T-helper 17 cell (primary cell): ENCODE data around the gene NSUN5. TPM values are rescaled to one million over a fixed set of nuclear protein-coding genes. Genes with fewer than 3 reads are reported as not detected.
"Not testable (repeated sequence)": the region's sequence is repeated elsewhere in the genome, so short reads cannot be mapped to it uniquely, and the experiment has no call there.

ENCODE experiments used
- ATAC-seq: fragments of 150-1000 bp; cut with Tn5 transposase; 2 replicates; pipeline ENCODE4 v1.10.0; 2021; ENCODE audit warnings: mild to moderate bottlenecking, moderate library complexity
- DNase-seq, 3 donors: peaks; one replicate each; pipeline versions ENCODE4 v3.0.0 to v3.0.0-alpha.2; 2020 to 2021
- H3K9me3 ChIP-seq: one replicate; pipeline ENCODE4 v1.7.0; 2013; ENCODE audit warnings: low read length, mild to moderate bottlenecking; ENCODE audit not compliant: control insufficient read depth, poor library complexity, severe bottlenecking
- H3K27ac Mint-ChIP-seq: one replicate; pipeline ENCODE4 v1.8.0; 2022; ENCODE audit warnings: mild to moderate bottlenecking, moderate library complexity, mixed read lengths
- H3K27me3 Mint-ChIP-seq: one replicate; pipeline ENCODE4 v1.8.0; 2022; ENCODE audit warnings: mixed read lengths
- H3K36me3 Mint-ChIP-seq: one replicate; pipeline ENCODE4 v1.8.0; 2022; ENCODE audit warnings: low read depth, mixed read lengths
- H3K4me1 Mint-ChIP-seq: one replicate; pipeline ENCODE4 v1.8.0; 2022; ENCODE audit warnings: mild to moderate bottlenecking, mixed read lengths
- H3K4me3 Mint-ChIP-seq: one replicate; pipeline ENCODE4 v1.8.0; 2022; ENCODE audit warnings: mild to moderate bottlenecking, moderate library complexity, mixed read lengths
- total RNA-seq, 4 donors: library from RNA in 2 of 4; stranded (reverse) in 2 of 4; gene quantifications; one replicate each; pipeline ENCODE4 v1.2.3 and lab custom pipeline; 2022 to 2026

NSUN5 gene
- total RNA-seq, 2 donors from 2014 or later: 31.4 to 33.3 TPM

DNA sequence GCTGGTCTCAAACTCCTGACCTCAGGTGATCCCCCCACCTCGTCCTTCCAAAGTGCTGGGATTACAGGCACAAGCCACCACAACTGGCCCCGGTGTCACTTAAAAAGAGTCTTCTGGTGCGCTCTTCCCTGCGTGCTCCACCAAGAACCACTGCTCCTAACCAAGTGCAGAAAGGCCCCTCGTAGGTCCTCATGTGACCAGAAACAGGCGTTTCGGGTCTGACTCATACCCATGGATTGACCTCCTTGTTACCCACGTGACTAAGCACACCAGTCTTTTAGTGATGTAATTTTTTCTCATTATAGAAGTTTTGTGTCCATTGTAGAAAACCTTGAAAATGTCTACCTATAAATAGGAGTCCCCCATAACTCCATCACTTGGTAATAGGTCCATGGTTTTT is 33.3 kb upstream of the NSUN5 start:
- DNase-seq (no peak), ATAC-seq (no peak)
- no peak overlapping the region for H3K4me3 Mint-ChIP-seq
- no peaks in the 10 kb centered on the region for H3K36me3 Mint-ChIP-seq
- peaks cover 3% of the 10 kb centered on the region for H3K4me1 Mint-ChIP-seq
- H3K27ac Mint-ChIP-seq: no peak overlapping the region
- H3K27me3 Mint-ChIP-seq: peaks cover 34% of the 10 kb centered on the region
- no peaks in the 10 kb centered on the region for H3K9me3 ChIP-seq

DNA sequence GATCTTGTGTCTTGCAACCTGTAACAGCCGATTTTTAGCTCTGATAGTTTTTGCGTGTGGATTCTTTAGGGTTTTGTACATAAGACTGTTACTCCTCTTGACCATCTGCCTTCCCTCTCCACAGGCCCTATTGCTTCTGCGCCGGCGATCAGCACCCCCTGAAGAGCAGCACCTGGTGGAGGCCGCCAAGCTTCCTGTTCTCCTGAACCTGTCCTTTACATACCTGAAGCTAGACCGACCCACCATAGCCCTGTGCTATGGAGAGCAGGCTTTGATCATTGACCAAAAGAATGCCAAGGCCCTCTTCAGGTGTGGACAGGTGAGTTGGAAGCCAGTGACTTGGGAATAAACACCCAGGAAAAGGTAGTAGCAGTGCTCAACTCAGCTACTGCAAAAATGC is 31.9 kb upstream of the NSUN5 start:
- H3K27ac Mint-ChIP-seq: no peak overlapping the region
- ATAC-seq (no peak), DNase-seq (no peak)
- no peaks in the 10 kb centered on the region for H3K9me3 ChIP-seq
- H3K36me3 Mint-ChIP-seq: peaks cover 2% of the 10 kb centered on the region
- H3K4me1 Mint-ChIP-seq: peaks cover 3% of the 10 kb centered on the region
- no peak overlapping the region for H3K4me3 Mint-ChIP-seq
- H3K27me3 Mint-ChIP-seq: peaks cover 30% of the 10 kb centered on the region

DNA sequence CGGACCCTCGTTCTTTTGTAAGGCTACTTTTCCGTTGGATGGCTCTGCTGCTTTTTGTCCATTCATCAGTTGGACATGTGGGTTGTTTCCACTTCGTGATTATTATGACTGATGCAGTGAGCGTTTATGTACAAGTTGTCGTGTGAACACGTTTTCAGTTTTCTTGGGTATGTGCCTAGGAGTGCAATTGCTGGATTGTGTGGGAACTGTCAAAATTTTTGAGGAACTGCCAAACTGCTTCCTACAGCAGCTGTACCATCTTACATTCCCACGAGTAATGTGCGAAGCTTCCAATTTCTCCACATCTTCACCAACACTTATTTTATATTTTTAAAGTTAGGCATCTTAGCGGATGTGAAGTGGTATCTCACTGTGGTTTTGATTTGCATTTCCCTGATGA is 29.7 kb upstream of the NSUN5 start:
- Mint-ChIP-seq H3K27me3 (peaks cover 25% of the 10 kb centered on the region), H3K27ac (no peak overlapping the region), H3K36me3 (peaks cover 2% of the 10 kb centered on the region), H3K4me1 (peaks cover 3% of the 10 kb centered on the region), H3K4me3 (no peak overlapping the region)
- ATAC-seq (no peak), DNase-seq (no peak)
- H3K9me3 ChIP-seq: no peaks in the 10 kb centered on the region

DNA sequence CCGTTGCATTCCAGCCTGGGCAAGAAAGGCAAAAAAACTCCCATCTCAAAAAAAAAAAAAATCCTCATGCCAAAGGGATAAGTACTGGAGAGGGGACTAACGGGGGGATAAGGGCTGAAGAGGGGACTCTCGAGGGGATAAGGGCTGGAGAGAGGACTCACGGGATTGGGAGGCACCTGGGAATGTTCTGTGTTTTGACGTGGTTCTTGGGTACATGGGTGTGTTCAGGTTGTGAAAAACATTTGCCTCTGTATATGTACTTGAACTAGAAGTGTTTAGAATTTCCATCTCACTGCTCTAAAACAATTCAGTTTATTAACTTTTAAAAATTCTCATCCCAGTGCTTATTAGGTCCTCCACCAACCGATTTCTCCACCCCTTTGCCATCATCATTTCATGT is 23.8 kb upstream of the NSUN5 start:
- H3K36me3 Mint-ChIP-seq: peaks cover 2% of the 10 kb centered on the region
- peaks cover 27% of the 10 kb centered on the region for H3K27me3 Mint-ChIP-seq
- H3K27ac Mint-ChIP-seq: no peak overlapping the region
- H3K4me3 Mint-ChIP-seq: no peak overlapping the region
- ATAC-seq: no peak
- DNase-seq: no peak
- H3K9me3 ChIP-seq: no peaks in the 10 kb centered on the region
- H3K4me1 Mint-ChIP-seq: peaks cover 3% of the 10 kb centered on the region

DNA sequence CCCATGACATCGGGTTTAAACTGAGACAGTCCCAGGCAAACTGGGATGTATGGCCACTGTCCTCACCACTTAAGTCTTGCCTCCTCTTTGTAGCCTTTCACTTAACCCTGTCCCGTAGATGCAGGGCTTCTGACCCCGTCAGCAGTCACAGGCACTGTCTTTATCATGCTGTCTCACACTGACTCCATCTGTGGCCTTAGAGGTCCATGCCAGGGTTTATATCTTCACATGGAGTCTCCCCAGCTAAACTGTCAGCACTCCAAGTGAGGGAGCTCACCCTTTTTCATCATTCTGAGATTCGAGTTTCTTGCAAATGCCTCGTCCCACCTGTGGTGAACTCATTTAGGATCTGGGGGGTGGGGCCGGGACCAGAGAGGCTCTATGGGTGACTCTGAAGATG is 22.1 kb upstream of the NSUN5 start:
- Mint-ChIP-seq H3K4me1 (peaks cover 2% of the 10 kb centered on the region), H3K36me3 (no peaks in the 10 kb centered on the region), H3K27ac (peak overlapping the region; percentile 6), H3K27me3 (peaks cover 22% of the 10 kb centered on the region), H3K4me3 (no peak overlapping the region)
- H3K9me3 ChIP-seq: no peaks in the 10 kb centered on the region
- ATAC-seq (no peak), DNase-seq (no peak)

DNA sequence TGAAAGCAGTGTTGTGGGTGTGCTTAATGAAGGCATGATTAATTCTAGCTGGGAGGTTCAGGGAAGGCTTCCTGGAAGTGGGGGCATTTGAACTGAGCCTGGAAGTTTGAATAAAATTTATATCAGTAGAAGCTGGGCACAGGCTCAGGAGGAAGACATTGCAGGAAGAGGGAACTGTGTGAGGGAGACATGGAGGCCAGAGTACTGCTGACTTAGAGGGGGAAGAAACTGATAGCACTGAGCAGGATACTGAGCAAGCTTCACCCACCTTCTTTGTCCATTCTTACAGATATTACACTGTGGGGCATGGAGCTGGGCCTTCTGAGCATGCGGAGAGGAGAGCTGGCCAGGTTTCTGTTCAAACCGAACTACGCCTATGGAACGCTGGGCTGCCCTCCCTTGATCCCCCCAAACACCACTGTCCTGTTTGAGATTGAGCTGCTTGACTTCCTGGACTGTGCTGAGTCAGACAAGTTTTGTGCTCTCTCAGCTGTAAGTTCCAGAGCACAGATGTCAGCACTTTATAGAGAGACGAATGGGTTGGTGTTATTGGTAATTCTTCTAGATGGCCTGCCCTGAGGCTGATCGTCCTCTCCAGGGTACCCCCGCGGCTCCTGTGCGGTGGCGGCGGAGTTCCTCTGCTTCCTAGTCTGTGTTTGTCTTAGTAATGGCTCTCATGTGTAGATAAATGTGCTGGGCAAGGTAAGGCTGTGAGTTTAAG is 21.4 kb upstream of the NSUN5 start:
- Mint-ChIP-seq H3K27ac (peak overlapping the region; percentile 6), H3K4me1 (peaks cover 2% of the 10 kb centered on the region), H3K36me3 (no peaks in the 10 kb centered on the region), H3K27me3 (peaks cover 19% of the 10 kb centered on the region), H3K4me3 (no peak overlapping the region)
- no peaks in the 10 kb centered on the region for H3K9me3 ChIP-seq
- DNase-seq: no peak
- no peak for ATAC-seq

DNA sequence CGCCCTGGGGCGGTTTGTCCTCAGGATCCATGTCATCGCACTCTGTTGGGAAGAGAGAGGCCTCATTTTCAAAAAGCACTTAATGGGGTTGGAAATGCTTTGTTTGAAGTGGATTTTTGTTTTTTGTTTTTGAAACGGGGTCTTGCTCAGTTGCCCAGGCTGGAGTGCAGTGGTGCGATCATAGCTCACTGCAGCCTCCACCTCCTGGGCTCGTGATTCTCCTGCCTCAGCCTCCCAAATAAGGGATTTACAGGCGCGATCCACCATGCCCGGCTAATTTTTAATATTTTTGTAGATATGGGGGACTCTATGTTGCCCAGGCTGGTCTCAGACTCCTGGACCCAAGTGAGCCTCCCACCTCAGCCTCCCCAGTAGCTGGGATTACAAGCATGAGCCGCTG is 20.1 kb upstream of the NSUN5 start:
- Mint-ChIP-seq H3K36me3 (no peaks in the 10 kb centered on the region), H3K27me3 (peaks cover 18% of the 10 kb centered on the region), H3K27ac (no peak overlapping the region), H3K4me1 (peaks cover 8% of the 10 kb centered on the region), H3K4me3 (no peak overlapping the region)
- ATAC-seq (no peak), DNase-seq (no peak)
- H3K9me3 ChIP-seq: no peaks in the 10 kb centered on the region

DNA sequence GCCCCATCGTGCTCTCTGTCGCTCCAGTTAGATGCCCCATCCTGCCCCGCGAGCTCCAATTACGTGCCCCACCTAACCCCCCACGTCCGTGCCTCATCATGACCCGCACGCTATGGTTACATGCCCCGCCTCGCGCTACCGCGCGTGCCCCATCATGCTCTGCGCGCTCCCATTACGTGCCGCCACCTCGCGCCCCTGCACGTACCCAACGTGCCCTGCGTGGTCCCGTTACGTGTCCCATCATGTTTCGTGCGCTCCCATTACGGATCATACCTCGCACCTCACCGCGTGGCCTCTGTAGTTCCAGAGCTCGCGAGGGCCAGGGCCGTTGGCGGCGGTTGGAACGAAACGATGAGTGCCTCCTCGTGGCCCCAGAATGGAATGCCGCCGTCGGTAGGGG is 19.3 kb upstream of the NSUN5 start, which contains the start of the genes FKBP6 and TRIM50:
Gene FKBP6, plus strand, starts transcription at position 240 of the 400 bp plus-strand sequence. CDS start 268 bp downstream, outside the sequence.
Gene TRIM50, minus strand, starts transcription at position 161 of the 400 bp plus-strand sequence. CDS start 3,295 bp downstream, outside the sequence.
- Mint-ChIP-seq H3K27me3 (peaks cover 11% of the 10 kb centered on the region), H3K4me1 (peaks cover 11% of the 10 kb centered on the region)
- not testable (repeated sequence) for H3K27ac Mint-ChIP-seq, DNase-seq, H3K36me3 Mint-ChIP-seq, ATAC-seq, H3K9me3 ChIP-seq, H3K4me3 Mint-ChIP-seq

DNA sequence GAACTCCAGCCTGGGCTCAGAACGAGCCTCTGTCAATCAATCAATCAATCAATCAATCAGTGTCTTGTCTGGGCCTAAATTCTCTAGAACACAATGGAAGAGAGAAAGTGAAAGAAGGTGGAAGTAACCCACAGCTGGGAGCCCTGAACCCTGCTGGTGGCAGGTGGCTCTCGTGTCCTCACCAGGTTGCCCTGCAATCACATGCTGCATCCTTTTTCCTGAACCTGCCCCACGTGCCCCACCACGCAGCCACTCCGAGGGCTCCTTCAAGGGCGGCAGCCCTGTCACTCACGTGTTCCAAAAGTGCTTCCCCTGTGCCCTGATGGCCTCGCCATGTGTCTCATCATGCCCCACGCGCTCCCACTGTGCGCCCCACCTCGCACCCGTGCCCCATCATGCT is 18.8 kb upstream of the NSUN5 start:
- not testable (repeated sequence) for H3K36me3 Mint-ChIP-seq, DNase-seq, ATAC-seq, H3K27ac Mint-ChIP-seq, H3K9me3 ChIP-seq, H3K4me3 Mint-ChIP-seq, H3K27me3 Mint-ChIP-seq
- peaks cover 11% of the 10 kb centered on the region for H3K4me1 Mint-ChIP-seq

DNA sequence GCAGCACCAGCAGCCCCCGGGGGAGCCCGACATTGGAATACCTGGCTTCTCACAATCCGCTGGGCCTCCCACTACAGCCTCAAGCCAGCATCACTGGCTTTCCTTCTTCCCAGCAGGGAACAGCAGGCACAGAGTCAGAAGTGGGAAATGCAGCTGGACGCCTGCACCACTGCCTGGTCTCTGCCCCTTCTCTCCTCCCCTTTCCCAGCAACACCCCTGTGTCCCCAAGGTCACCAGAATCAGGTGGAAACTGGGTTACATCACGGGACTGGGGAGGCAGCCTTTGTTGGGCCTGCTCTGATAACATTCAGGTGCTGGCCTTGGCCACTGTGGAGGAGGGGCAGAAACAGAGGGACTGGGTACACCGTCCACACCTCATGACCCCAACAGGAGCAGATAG is 16.8 kb upstream of the NSUN5 start:
- not testable (repeated sequence) for H3K27me3 Mint-ChIP-seq, H3K36me3 Mint-ChIP-seq, H3K27ac Mint-ChIP-seq, H3K9me3 ChIP-seq, ATAC-seq, DNase-seq, H3K4me1 Mint-ChIP-seq, H3K4me3 Mint-ChIP-seq

DNA sequence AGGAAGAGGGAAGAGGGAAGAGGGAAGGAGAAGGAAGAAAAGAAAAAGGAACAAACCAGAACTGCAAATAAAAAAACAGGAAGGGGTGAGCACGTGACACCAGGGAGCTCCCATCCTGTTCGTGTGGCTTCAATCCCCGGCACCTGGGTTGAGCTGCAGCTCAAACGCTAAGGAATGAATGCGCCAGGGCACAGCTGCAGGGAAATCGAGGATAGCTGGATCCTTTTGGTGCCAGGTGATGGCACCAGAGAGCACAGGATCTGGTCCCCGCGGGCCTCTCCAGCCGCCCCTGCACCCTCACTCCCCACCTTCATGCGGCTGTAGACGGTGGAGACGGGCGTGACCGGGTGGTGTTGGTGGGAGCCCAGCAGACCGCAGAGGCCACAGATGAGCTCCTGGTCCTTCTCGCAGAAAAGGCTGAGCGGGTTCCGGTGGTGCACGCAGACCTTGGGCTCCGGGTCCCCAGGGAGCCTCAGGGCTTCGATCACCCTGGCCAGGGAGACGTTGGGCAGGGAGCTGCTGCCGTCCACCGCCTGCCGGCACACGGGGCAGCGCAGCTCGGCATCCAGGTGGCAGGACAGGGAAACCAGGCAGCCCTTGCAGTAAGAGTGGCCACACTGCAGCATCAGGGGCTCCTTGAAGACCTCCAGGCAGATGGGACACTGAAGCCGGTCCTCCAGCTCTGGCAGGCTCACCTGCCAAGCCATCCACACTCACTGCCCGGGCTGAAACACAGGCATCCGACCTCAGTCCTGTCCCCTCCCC is 15.6 kb upstream of the NSUN5 start:
- H3K27me3 Mint-ChIP-seq, H3K4me1 Mint-ChIP-seq, H3K36me3 Mint-ChIP-seq, H3K9me3 ChIP-seq: not testable (repeated sequence)
- DNase-seq (peak in 2 of 3 donors; percentile 16 to 25), ATAC-seq (peak; percentile 88)
- H3K4me3 Mint-ChIP-seq: peak overlapping the region; percentile 88
- H3K27ac Mint-ChIP-seq: peak overlapping the region; percentile 87

DNA sequence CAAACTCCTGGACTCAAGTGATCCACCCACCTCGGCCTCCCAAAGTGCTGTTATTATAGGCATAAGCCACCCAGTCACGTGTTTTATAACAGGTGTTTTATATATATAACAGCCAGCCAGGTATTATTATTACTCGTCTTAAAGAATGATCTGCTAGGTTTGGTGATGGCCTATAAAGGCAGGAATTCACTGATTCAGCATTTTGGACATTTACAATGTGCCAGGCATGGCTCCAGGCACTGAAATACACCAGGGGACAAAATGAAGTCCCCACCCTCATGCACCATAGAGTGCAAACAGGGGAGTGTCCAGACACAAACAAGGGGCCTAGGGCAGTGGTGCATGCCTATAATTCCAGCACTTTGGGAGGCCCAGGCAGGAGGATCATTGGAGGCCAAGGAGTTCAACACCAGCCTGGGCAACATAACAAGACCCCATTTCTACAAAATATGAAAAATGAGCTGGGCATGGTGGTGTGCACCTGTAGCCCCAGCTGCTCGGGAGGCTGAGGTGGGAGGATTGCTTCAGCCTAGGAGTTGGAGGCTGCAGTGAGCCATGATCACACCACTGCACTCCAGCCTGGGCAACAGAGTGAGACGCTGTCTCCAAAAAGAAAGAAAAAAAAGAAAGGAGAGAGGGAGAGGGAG is 14.9 kb upstream of the NSUN5 start:
- Mint-ChIP-seq H3K4me3 (peak overlapping the region; percentile 88), H3K27ac (peak overlapping the region; percentile 87)
- not testable (repeated sequence) for H3K9me3 ChIP-seq, DNase-seq, H3K4me1 Mint-ChIP-seq, ATAC-seq, H3K36me3 Mint-ChIP-seq, H3K27me3 Mint-ChIP-seq

DNA sequence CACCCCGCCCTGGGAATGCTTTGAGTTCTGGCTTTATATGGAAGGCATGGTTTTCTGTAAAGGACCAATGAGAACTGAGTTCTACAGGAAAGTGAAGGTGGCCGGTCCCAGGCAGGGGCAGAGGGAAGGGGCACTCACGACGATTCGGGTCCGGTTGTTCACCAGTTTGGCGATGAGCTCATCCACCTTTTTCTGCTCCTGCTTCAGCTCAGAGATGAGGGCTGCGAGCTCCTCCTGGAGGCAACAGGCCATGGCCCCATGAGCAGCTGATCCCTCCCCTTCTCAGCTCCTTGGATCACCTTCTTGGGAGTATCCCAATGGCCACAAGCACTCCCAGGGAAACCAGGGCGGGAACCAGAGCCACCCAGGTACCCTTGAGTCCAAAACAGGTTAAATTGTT is 11.4 kb upstream of the NSUN5 start:
- not testable (repeated sequence) for H3K4me3 Mint-ChIP-seq, DNase-seq, ATAC-seq, H3K4me1 Mint-ChIP-seq, H3K9me3 ChIP-seq, H3K27ac Mint-ChIP-seq, H3K27me3 Mint-ChIP-seq, H3K36me3 Mint-ChIP-seq
